NCI-H2081 (cell line): ENCODE measurements around the gene STYXL1.
"Not testable (repeated sequence)": the region's sequence is repeated elsewhere in the genome, so short reads cannot be mapped to it uniquely, and the experiment has no call there.

Source experiments
- DNase-seq, 2 experiments: peaks; one replicate each; lab custom pipeline; 2025; lab: John Stamatoyannopoulos, UW

STYXL1 gene

DNA sequence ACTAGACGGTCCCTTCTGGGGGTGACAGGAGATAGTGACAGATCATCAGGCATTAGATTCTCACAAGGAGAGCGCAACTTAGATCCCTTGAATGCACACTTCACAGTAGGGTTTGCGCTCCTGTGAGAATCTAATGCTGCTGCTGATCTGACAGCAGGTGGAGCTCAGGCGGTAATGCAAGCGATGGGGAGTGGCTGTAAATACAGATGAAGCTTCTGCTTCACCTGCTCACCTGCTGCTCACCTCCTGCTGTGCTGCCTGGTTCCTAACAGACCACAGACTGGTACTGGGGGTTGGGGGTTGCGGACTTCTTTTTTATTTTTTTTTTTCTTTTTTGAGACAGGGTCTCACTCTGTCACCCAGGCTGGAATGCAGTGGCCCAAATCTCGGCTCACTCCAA, 18.1 kb downstream of the STYXL1 start:
- DNase-seq = peak; percentile 40 to 80

DNA sequence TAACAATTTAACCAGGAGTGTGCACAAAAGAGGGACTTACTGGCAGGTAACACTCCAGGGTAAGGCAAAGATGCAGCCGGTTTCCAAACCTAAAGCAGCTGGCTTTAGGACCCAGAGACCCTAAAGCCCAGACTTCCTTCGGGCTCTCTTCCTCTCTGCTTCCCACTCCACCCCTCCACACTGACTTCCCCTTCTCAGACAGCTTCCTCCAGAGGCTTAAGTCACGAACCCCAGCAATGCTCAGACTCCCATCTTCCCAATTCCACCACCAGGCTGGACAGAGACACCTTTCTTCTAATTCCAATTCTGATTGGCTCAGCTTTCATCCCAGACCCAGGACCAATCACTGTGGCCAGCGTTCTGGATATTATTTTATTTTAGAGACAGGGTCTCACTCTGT, 24.8 kb downstream of the STYXL1 start:
- DNase-seq = no peak

DNA sequence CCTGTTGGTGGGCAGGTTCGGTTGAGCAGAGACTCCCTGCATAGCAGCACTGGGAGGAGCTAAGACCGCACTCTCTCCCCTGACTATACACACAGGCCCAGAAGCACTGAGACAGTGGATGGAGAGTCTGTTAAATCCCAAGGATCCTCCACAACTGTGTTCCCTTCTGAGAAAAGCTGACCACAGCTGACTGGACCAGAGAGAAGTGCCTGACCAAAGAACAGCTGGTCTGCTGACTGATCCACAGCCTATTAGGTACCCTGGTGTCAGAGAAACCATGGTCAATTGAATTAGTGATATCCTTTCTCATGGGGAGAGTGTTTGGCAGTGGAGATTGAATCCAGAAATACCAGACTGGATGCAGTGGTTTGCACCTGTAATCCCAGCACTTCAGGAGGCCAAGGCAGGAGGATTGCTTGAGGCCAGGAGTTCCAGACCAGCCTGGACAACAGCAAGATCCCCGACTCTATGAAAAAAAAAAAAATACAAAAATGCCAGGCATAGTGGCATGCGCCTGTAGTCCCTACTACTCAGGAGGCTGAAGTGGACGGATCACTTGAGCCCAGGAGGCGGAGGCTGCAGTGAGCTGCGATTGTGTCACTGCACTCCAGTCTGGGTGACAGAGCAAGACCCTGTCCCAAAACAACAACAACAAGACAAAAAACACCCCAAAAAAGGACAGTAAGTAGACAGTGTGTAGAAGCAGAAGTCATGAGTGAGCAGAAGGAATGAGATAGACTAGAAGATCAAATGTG, 25.6 kb downstream of the STYXL1 start:
- no peak for DNase-seq

DNA sequence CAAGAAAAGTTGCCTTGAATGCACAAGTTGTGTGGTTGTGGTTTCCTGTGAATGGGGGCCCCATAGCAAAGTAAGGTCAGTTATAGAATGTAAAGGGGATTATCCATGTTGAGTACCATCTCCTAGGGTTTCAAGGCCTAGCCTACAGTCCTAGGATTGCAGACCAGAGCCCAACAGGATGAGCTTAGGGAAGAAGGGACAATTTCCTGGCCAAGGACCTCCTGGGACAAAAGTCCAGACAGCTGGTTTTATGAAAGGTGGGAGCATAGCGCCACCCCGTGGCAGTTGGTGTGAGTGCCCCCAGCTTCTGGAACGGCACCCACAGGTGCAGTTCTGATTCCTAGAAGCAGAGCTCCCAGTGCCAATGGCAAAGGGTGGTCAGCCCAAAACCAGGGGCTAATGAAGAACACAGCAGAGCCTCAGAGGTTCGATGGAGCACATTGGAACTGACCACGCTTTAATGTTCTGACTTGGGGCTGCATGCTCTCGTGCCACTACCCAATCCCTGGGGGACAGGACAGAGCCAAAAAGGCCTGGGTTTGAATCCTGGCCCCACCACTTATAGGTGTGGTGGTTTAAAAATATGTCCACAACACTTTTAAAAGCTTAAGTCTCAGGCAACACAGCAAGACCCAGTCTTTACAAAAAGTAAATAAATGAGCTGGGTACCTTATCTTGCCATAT, 27.6 kb downstream of the STYXL1 start:
- DNase-seq = peak; percentile 75 to 85

DNA sequence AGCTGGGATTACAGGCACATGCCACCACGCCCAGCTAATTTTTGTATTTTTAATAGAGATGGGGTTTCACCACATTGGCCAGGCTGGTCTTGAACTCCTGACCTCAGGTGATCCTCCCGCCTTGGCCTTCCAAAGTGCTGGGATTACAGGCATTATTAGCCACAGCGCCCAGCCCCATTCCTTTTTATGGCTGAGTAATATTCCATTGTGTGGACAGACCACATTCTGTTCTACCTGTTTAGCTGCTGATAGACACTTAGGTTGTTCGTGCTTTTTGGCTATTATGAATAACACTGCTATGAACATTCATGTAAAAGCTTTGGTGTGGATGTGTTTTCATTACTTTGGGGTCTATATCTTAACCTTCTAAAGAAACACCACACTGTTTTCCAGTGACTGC, 29.3 kb downstream of the STYXL1 start:
- DNase-seq = not testable (repeated sequence)

DNA sequence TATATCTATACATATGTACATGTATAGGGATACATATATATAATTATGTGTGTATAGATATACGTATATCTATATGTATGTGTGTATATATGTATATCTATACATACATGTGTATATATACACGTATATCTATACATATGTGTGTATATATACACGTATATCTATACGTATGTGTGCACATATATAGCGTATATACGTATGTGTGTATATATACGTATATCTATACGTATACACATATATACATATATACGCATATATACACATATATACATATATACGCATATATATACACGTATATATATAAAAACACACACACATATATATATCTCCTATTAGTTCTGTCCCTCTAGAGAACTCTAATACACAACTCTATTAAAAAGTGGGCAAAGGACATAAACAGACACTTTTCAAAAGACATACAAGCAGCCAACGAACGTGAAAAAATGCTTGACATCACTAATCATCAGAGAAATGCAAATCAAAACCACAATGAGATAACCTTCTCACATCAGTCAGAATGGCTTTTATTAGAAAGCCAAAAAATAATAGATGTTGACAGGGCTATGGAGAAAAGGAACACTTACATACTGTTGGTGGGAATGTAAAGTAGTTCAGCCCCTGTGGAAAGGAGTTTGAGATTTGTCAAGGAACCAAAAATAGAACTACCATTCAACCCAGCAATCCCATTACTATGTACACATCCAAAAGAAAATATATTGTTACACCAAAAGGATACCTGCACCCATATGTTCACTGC, 31.4 kb downstream of the STYXL1 start:
- DNase-seq = no peak

DNA sequence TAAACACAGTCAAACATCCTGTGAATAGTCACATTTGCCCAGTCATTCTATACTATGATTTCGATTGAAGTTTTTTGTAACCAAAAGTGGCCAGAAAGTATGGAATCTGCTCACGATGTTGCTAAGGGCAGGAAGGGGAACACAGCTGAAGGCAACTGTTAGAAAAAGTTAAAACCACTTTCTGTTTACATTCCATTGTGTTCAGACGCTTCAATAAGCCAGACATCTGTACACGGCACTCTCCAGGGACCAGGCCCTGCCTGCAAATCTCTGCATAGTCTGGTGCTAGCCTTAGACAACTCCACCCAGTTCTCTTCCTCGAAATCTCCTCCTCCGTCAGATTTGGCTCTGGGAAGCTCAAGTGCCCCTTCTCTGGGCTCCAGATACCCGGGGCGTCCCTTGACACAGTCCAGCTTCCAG, 36.3 kb downstream of the STYXL1 start:
- no peak for DNase-seq

DNA sequence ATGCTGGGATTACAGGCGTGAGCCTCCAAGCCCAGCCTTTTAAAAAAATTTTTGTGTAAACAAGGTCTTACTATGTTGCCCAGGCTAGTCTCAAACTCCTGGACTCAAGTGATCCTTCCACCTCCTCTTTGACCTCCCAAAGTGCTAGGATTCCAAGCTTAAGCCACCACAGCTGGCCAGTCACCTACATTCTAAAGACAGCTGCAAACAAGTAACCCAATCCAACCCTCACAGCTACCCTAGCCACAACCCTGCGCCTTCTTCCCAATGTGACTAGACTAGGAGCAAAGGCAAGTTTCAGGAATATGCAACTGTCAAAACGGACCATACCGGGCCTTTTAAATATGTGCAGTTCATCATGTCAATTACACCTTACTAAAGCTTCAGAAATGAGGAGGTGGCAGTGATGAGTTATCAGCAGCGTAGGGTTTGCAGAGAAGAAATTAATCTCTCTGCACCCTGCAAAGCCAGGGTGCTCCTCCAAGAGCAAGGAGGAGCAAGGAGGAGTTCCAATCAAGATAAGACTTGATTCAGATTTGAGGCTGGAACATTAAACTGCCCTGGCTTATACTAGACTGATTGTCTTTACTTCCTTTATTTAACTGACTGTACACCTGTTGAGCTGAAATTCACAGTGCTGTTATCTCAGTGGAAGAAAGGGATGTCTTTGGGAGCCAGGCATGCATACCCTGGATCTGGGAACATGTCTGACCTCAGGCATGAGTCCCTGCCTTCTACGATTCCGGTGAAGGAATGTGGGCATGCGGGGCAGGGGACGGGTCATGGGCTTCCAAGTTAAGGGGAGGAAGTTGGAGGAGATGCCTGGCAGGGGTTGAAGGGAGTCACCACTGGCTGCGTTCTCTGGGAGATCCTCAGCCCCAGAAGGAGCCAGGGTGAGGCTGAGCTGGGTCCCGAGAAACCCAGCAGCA, 37.9 kb downstream of the STYXL1 start:
- no peak for DNase-seq

DNA sequence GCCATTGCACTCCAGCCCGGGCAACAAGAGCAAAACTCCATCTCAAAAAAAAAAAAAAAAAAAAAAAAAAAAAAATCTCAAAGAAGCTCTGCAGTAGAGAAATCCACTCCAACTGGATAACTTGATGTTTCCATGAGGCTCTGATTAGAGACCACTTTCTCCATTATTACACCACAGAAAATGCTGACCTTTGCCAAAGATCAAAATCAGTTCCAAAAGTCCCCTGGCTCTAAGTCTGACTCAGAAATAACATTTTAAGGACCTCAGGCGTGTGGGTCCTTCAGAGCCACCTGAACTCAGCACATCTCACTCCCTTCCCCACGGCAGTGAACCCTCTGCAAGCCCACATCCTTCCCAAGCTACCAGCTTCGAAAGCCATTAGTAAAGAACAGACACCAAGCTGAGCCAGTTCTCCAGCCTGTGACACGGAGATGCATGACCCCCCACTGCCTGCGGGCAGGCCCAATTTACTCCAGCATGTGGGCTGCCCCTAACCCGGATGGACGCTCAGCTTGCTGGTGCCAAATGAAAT, 39.6 kb downstream of the STYXL1 start:
- DNase-seq = no peak

DNA sequence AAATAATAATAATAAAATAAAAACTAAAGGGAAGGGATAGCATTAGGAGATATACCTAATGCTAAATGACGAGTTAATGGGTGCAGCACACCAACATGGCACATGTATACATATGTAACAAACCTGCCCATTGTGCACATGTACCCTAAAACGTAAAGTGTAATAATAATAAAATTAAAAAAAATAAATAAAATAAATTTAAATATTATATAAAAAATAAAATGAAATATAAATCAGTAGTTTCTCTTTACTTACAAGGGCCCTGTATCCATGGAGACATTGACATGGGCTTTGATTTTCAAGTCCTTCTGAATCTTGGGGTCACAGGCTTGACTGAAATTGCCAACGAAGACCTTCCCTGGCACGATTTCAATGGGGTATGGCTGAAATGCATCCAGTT, 42.8 kb downstream of the STYXL1 start:
- DNase-seq = not testable (repeated sequence)

DNA sequence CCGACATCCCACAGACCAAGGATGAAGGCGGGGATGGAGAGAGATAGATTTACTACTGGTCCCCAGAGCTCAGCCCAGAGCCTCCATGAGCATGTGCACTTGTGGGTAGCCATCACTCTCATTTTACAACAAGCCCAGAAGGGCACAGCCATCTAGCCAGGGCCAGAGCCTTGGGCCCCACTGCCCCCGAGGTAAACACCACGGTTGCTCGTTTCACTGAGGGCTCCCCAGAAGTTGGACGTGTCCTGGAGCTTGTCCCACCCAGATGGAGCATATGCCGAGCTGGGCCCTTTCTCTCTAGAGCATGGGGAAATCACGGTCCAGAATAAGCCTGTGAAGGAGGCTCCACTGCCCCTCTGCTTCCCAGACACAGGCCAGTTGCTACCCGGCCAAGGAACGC, 44.4 kb downstream of the STYXL1 start:
- no peak for DNase-seq

DNA sequence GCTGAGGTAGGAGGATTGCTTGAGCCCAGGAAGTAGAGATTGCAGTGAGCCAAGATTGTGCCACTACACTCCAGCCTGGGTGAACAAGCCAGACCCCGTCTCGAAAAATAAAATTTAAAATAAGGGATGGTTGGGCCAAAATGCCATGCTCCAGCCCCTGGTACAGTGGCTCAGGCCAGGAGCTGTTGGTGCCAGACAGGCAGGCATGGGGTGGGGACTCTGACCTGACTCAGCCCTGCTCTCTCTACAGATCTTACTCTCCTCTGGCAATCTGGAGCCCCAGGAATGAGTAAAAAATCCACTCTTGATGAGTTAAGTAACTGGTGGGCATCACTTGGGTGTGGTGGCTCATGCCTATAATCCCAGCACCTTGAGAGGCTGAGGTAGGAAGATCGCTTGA, 45.0 kb downstream of the STYXL1 start:
- no peak for DNase-seq

DNA sequence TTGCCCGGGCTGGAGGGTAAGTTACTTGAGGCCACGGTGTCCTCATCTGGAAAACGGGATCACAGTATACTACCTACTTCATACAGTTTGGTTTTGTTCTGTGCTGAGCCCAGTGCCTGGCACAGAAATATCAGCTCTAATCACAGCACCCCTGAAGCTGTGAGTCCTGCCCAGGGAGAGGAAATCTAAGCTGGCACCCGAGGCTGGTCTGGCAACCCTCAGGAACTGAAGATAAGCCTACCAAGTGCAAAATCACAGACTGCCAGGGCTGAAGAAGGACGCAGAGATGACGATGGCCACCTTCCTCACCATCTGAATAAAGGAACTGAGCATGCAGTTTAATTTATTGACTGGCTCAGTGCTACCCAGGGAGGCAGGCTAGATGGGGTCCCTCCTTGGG, 45.7 kb downstream of the STYXL1 start:
- DNase-seq = no peak

DNA sequence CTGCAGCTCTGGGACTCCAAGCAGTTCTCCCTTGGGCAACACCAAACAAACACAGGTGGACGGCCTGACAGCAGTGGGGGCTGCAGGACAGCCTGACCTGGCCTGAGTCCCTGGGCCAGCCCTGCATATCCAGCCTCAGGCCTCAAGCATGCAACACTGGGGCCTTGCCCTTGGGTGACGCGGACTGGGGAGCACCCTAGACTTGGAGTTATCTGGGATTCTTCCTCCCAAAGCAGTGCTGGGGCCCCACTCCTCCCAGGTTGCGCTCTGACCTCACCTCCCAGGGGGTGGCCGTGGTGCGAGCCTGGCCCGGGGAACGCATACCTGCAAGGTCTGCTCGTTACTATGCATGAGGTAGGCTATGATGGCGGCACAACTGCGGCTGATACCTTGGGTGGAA, 47.2 kb downstream of the STYXL1 start:
- no peak for DNase-seq

DNA sequence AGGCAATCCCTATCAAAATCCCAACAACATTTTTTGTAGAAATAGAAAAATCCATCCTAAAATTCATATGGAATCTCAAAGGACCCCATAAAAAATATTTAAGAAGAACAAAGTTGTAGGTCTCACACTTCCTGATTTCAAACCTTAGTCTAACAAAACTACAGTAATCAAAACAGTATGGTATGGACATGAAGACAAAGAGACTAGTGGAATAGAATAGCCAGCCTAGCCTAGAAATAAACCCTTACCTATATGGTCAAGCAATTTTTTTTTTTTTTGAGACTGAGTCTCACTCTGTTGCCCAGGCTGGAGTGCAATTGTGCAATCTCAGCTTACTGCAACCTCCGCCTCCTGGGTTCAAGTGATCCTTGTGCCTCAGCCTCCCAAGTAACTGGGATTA, 49.8 kb downstream of the STYXL1 start:
- DNase-seq = no peak

DNA sequence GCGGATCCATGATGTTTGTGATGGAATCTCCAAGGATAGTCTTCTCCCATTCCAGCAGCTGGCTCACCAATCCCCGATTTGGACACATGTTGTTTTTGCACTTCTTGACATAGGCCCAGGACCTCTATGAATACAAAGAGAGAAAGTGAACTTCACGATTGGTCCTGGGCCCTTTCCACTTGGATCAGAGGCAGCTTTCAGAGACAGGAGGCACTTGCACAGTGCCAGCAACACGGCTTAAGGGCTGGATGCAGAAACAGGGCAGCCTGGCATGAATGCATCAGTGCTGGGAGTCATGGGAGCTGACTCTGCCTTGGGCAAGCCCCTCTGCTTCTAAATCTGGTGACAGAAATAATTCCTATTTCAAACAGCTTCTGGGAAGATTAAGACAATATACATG, 51.3 kb downstream of the STYXL1 start:
- DNase-seq = no peak

DNA sequence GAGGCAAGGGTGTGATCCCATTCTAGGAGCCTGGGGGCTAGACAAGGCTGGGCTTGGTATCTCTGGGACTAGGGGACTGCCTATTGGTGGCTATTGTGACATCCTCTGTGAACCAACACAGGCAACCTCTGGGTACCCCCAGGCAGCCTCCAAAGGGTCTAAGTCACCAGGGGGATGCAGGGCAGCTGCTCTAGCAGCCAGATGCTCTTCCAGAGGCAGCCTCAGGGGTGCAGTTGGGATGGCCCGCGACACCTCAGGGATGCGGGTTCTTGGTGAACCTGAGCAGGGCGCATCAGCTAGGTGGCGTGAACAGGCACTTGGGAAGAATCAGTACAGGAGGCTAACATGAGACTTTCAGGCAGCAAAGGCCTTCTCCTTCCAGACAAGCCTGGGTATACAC, 51.8 kb downstream of the STYXL1 start:
- DNase-seq = no peak

DNA sequence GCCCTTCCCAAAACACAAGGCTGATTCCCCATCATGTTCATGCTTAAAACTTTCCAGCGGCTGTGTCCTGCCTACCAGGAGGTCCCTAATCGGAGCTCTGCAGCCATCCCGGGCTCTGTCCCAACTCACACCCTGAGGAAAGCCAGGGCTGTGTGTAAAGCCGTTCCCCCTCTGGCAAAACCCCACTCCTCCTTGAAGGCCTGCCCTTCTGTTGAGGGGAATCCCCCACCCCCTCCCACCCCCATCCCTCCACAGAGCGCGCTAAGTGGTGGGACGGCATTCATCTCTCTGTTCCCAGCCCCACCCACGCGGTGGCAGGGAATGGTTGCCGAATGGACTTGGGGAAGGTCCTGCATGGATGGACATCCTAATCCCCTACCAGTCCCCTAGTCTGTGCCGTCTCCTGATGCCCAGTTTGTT, 52.7 kb downstream of the STYXL1 start:
- DNase-seq = no peak

DNA sequence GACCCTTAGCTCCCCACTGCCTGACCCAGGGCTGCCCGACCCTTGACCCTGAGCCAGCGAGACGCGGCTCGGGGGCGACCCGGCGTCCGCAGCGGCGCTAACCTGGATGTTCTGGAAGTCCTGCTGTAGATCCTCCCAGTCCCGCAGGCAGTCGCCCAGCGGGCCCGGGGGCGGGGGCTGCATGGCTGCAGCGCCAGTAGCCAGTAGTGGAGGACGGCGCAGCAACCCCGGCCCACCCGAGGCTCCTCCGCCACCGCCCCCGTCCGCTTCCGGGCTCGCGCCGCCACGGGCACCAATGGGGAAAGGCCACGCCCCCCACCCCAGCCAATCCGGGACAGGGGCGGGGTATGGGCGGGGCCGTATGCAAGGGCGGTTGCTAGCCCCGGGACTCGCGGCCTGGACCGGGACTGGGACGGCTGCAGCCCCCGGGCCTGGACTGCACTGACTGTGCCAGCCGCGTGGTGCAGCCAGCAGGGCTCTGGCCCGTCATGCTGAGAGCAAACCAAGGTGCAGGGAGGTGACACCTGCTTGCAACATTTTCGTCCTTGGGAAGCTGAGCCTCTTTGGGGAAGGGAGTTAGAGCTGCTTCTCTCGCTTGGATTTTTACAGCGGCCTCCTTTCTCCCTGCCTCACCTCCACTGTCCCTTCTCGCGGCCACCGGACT, 53.3 kb downstream of the STYXL1 start, which contains the start of gene TMEM120A:
Gene TMEM120A, minus strand, starts transcription at position 208 of the 664 bp plus-strand sequence. Its CDS starts 25 bp downstream, at position 183.
- peak; percentile 93 to 95 for DNase-seq

DNA sequence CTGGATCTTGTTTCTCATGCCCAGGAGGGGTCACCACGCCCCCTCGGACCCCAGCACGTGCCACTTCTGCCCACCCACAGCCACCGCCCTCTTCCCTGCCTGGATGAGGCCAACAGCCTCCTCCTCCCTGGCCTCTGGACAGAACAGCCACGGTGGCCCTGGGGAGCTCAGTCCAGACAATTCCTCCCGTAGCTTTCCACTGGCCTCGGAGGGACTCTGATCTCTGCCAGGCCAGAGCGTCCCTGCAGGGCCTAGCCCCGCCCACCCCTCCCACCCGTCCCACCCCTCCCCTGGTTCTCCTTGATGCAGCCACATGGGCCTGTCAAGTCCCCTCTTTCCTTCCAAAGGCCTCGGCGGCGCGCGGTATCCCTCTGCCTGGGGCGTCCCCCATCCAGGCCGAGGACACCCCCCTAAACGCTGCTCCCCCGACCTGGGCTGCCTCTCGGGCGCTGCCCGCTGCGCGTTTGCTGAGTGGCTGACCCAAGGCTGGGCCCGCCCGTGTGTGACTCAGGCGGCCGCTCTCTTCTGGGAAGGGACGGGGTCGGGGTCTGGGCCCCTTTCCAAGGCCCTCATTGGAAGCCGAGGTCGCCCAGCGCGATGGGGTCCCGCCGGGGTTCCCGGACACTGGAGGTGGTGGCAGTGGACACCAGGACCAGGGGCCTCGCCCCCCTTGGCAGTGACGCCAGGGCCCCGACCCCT, 54.0 kb downstream of the STYXL1 start:
- DNase-seq = peak in 1 of 2 experiments; percentile 3
